Activated CD4-positive, alpha-beta T cell treated with anti-CD3 and anti-CD28 coated beads for 1 hour (primary cell): ENCODE measurements around the gene ZFP36.

Source experiments
- DNase-seq: peaks from one replicate; pipeline ENCODE4 v3.0.0-alpha.2; 2020

ZFP36 gene

GRCh38 chr19:39407410-39407659 is 688 bp downstream of the ZFP36 start:
- no peak for DNase-seq

- DNase-seq, result peak; percentile 56
These were observed 1.2 kb downstream of the ZFP36 start for GRCh38 chr19:39407660-39408391.

- DNase-seq, result peak; percentile 29
These were observed 2.0 kb downstream of the ZFP36 start for GRCh38 chr19:39408392-39409207.

- DNase-seq, result peak; percentile 88
These were observed 2.8 kb downstream of the ZFP36 start for GRCh38 chr19:39409208-39410016.

- peak; percentile 73 for DNase-seq
These were observed 3.6 kb downstream of the ZFP36 start for GRCh38 chr19:39410017-39410830.

- no peak for DNase-seq
These were observed 4.1 kb downstream of the ZFP36 start for GRCh38 chr19:39410831-39411080.

- peak; percentile 50 for DNase-seq
These were observed 4.6 kb downstream of the ZFP36 start for GRCh38 chr19:39411081-39411831.

- DNase-seq, result peak; percentile 85
These were observed 5.1 kb downstream of the ZFP36 start for GRCh38 chr19:39411832-39412099.

GRCh38 chr19:39412100-39412866 is 5.6 kb downstream of the ZFP36 start, which contains the start of gene PLEKHG2:
Gene PLEKHG2, plus strand, starts transcription at chr19:39412669. Its CDS starts 1,418 bp downstream, at chr19:39414087.
- peak; percentile 96 for DNase-seq

GRCh38 chr19:39412867-39413271 is 6.2 kb downstream of the ZFP36 start:
- no peak for DNase-seq

GRCh38 chr19:39413272-39413910 is 6.7 kb downstream of the ZFP36 start:
- DNase-seq, result no peak

GRCh38 chr19:39413911-39414608 is 7.4 kb downstream of the ZFP36 start:
- no peak for DNase-seq

- DNase-seq, result no peak
These were observed 8.7 kb downstream of the ZFP36 start for GRCh38 chr19:39415111-39416046.

GRCh38 chr19:39416152-39417120 is 9.8 kb downstream of the ZFP36 start:
- no peak for DNase-seq

- no peak for DNase-seq
These were observed 11.0 kb downstream of the ZFP36 start for GRCh38 chr19:39417463-39418181.

- no peak for DNase-seq
These were observed 12.4 kb downstream of the ZFP36 start for GRCh38 chr19:39419003-39419402.

GRCh38 chr19:39420769-39421168 is 14.1 kb downstream of the ZFP36 start:
- DNase-seq, result no peak
